Ishikawa (cell line): ENCODE results near the gene KRT1.

ENCODE experiments used
- MAX ChIP-seq: IDR thresholded peaks from 2 replicates; pipeline ENCODE4 v1.6.1; 2012
- ZBTB7A ChIP-seq: IDR thresholded peaks from 2 replicates; pipeline ENCODE4 v1.6.1; 2012; ENCODE audit warnings: low read depth

- no peak for TF ChIP-seq ZBTB7A
- TF ChIP-seq MAX: no peak
These were observed 40.2 kb upstream of the KRT1 start for GRCh38 chr12:52720365-52720886.
